Measurements from ENCODE around the gene MORN2. TPM values are rescaled to one million over a fixed set of nuclear protein-coding genes. Genes with fewer than 3 reads are reported as not detected.

The MORN2 gene
- total and polyA plus RNA-seq, 12 donors: 11.5 to 31.3 (median 20.7) TPM

GRCh38 chr2:38889045-38889444 is 13.3 kb downstream of the MORN2 start:
- Histone ChIP-seq H3K4me3 (no peak overlapping the region), H3K27me3 (no peaks in the 10 kb centered on the region)
- intact Hi-C loops (cut with DNase I): loop anchor here in 1 of 10 donors (10.0 kb wide), 1 partner anchor 314 kb away; no protein-coding TSS in a partner anchor

GRCh38 chr2:38889575-38889974 is 13.8 kb downstream of the MORN2 start, which contains the start of gene ARHGEF33:
TSS of gene ARHGEF33 (plus strand) at chr2:38889875. CDS start at chr2:38919448, 29,573 bp downstream.
- Histone ChIP-seq H3K36me3 (no peaks in the 10 kb centered on the region), H3K4me3 (no peak within 1 kb of the TSS), H3K27me3 (no peaks in the 10 kb centered on the region), H3K27ac (no peak within 1 kb of the TSS), H3K9me3 (peaks cover 0 to 8% (median 0%) of the 10 kb centered on the region in 11 donors), H3K4me1 (no peaks in the 10 kb centered on the region)
- no peak for DNase-seq
- no peak for ATAC-seq
- intact Hi-C loops (cut with DNase I): loop anchor here in 1 of 10 donors (10.0 kb wide), 1 partner anchor 315 kb away; no protein-coding TSS in a partner anchor
- WGBS, 2 donors: 77 to 81% methylated on average over 3 of the region's 3 CpGs
- TF ChIP-seq CTCF (IDR thresholded peaks at IDR 0.05): no peak

More at GRCh38 chr2:38889045-38889444, 13.3 kb downstream of the MORN2 start:
- DNase-seq (no peak), ATAC-seq (no peak)
- no peaks in the 10 kb centered on the region for H3K36me3 ChIP-seq
- H3K9me3 ChIP-seq: peaks cover 0 to 8% (median 0%) of the 10 kb centered on the region in 11 donors
- H3K27ac ChIP-seq: no peak overlapping the region
- no peaks in the 10 kb centered on the region for H3K4me1 ChIP-seq
- TF ChIP-seq CTCF (IDR thresholded peaks at IDR 0.05): no peak

- ATAC-seq (no peak), DNase-seq (no peak)
- H3K9me3 ChIP-seq: peaks cover 0 to 5% (median 0%) of the 10 kb centered on the region in 11 donors
- H3K36me3 ChIP-seq: no peaks in the 10 kb centered on the region
- no peak overlapping the region for H3K27ac ChIP-seq
- intact Hi-C loops (cut with DNase I): no loop called here
- H3K4me1 ChIP-seq: no peaks in the 10 kb centered on the region
- no peaks in the 10 kb centered on the region for H3K27me3 ChIP-seq
- no peak overlapping the region for H3K4me3 ChIP-seq
- no peak for TF ChIP-seq CTCF (IDR thresholded peaks at IDR 0.05)
Measured at GRCh38 chr2:38892819-38893218, 17.0 kb downstream of the MORN2 start.

GRCh38 chr2:38898256-38898655 is 22.5 kb downstream of the MORN2 start:
- ATAC-seq: no peak
- TF ChIP-seq CTCF (IDR thresholded peaks at IDR 0.05): no peak
- no peak overlapping the region for H3K27ac ChIP-seq

More at GRCh38 chr2:38898256-38898655, 22.5 kb downstream of the MORN2 start:
- H3K4me3 ChIP-seq: no peak overlapping the region
- no peaks in the 10 kb centered on the region for H3K9me3 ChIP-seq
- intact Hi-C loops (cut with DNase I): no loop called here
- H3K36me3 ChIP-seq: no peaks in the 10 kb centered on the region
- WGBS, 2 donors: 86 to 87% methylated on average over 5 of the region's 5 CpGs
- H3K27me3 ChIP-seq: no peaks in the 10 kb centered on the region
- H3K4me1 ChIP-seq: no peaks in the 10 kb centered on the region
- DNase-seq: no peak

All from heart right ventricle (tissue), 16 donors.